Ectodermal cell (in vitro differentiated cells): Measurements from ENCODE around the gene NEDD9.

Source experiments
- H3K27ac ChIP-seq: 2 replicates; pipeline ENCODE4 v1.7.0; 2013; ENCODE audit warnings: mild to moderate bottlenecking, low read depth, low read length; ENCODE audit not compliant: insufficient read depth, poor library complexity, severe bottlenecking
- H3K27me3 ChIP-seq: 2 replicates; pipeline ENCODE4 v1.7.0; 2013; ENCODE audit warnings: mild to moderate bottlenecking, low read length; ENCODE audit not compliant: insufficient read depth, control insufficient read depth, poor library complexity, severe bottlenecking
- H3K36me3 ChIP-seq: one replicate; pipeline ENCODE4 v1.7.0; 2013; ENCODE audit warnings: low read length; ENCODE audit not compliant: control insufficient read depth, insufficient read depth
- H3K4me1 ChIP-seq: one replicate; pipeline ENCODE4 v1.7.0; 2013; ENCODE audit warnings: low read length; ENCODE audit not compliant: control insufficient read depth, insufficient read depth
- H3K4me3 ChIP-seq: 2 replicates; pipeline ENCODE4 v1.7.0; 2013; ENCODE audit warnings: low read depth, low read length, control low read depth; ENCODE audit not compliant: insufficient read depth
- H3K9me3 ChIP-seq: 2 replicates; pipeline ENCODE4 v1.7.0; 2013; ENCODE audit warnings: mild to moderate bottlenecking, low read length, moderate library complexity; ENCODE audit not compliant: control insufficient read depth
- WGBS, 2 experiments: methylation state at CpG; one replicate each; pipeline ENCODE4 v1.1.7; 2013; ENCODE audit warnings: missing lambda C conversion rate in 2 of 2; 5-methylcytosine and 5-hydroxymethylcytosine counted together

The NEDD9 gene

DNA sequence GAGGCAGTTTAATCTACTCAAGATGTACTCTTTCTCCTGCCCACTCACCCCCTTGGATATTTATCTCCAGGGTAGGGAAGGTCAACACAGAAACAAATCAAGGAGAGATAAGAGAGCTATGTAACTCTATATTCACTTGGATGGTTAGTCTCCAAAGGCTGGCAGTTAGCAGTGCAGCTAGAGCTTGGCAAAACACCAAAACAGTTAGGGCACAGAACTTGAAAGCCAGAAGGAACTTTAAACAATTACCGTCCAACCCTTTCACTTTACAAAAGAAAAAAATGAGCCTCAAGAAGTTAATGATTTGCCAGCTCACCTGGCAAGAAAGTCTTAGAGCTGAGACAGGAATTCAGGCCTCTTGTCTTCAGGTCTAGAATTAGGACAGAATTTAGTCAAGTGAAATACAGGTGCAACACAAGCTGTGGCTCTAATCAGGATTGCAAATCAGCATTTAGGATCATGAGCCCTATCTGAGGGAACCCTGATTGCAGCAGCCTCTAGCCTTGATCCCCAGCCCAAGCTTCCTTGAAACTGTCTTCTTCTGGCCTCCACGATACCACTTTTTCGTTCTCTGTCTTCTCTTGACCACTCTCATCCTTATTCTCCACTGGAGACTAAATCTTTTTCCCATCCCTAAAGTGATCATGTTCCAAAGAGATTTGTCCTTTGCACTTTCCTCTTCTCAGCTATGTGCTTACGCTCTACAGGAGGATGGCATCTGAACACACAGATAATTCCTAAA is 14.9 kb downstream of the NEDD9 start:
- H3K27me3 ChIP-seq, result no peaks in the 10 kb centered on the region
- peaks cover 3% of the 10 kb centered on the region for H3K36me3 ChIP-seq
- H3K27ac ChIP-seq, result no peak overlapping the region
- peaks cover 9% of the 10 kb centered on the region for H3K4me1 ChIP-seq
- WGBS, 2 experiments, result 80 to 86% methylated on average over 4 of the region's 4 CpGs
- H3K9me3 ChIP-seq, result no peaks in the 10 kb centered on the region
- no peak overlapping the region for H3K4me3 ChIP-seq

DNA sequence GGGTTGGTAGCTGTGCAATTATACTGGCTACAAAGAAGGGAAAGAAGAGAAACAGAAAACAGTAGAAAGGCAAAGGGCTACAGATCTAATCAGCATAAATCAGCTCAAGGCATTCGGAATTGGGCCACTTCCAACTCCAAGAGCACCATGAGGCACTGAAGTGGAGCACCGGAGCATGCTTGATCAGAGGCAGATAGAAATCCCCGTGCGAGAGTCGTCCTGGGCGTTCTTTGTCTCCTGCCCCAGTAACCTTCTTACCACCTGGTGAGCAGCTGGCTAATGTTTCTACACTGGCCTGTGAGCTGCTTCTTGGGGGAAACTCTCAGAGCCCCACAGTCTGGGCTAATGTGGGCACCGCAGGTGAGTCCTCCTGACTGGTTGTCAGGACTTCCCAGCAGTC is 16.7 kb downstream of the NEDD9 start:
- Histone ChIP-seq H3K9me3 (no peaks in the 10 kb centered on the region), H3K27ac (no peak overlapping the region), H3K4me1 (peaks cover 21% of the 10 kb centered on the region), H3K36me3 (peaks cover 4% of the 10 kb centered on the region), H3K4me3 (no peak overlapping the region), H3K27me3 (no peaks in the 10 kb centered on the region)
- 67 to 69% methylated on average over 7 of the region's 7 CpGs for WGBS, 2 experiments

GRCh38 chr6:11214901-11215300 is 17.6 kb downstream of the NEDD9 start:
- Histone ChIP-seq H3K36me3 (peaks cover 4% of the 10 kb centered on the region), H3K27ac (no peak overlapping the region), H3K27me3 (no peaks in the 10 kb centered on the region), H3K4me1 (peaks cover 24% of the 10 kb centered on the region), H3K9me3 (no peaks in the 10 kb centered on the region), H3K4me3 (no peak overlapping the region)
- 95 to 96% methylated on average over 9 of the region's 9 CpGs for WGBS, 2 experiments

GRCh38 chr6:11214084-11214833 is 18.2 kb downstream of the NEDD9 start:
- Histone ChIP-seq H3K27ac (no peak overlapping the region), H3K4me1 (peaks cover 24% of the 10 kb centered on the region), H3K9me3 (no peaks in the 10 kb centered on the region), H3K27me3 (no peaks in the 10 kb centered on the region), H3K4me3 (no peak overlapping the region), H3K36me3 (peaks cover 4% of the 10 kb centered on the region)
- WGBS, 2 experiments, result 90 to 91% methylated on average over 14 of the region's 16 CpGs

GRCh38 chr6:11213422-11214021 is 18.9 kb downstream of the NEDD9 start:
- H3K36me3 ChIP-seq, result peaks cover 4% of the 10 kb centered on the region
- no peaks in the 10 kb centered on the region for H3K9me3 ChIP-seq
- peaks cover 24% of the 10 kb centered on the region for H3K4me1 ChIP-seq
- H3K27ac ChIP-seq, result no peak overlapping the region
- no peak overlapping the region for H3K4me3 ChIP-seq
- H3K27me3 ChIP-seq, result no peaks in the 10 kb centered on the region
- WGBS, 2 experiments, result 90 to 93% methylated on average over 12 of the region's 12 CpGs

GRCh38 chr6:11212664-11213063 is 19.8 kb downstream of the NEDD9 start:
- no peak overlapping the region for H3K4me3 ChIP-seq
- 95% methylated on average over 4 of the region's 4 CpGs for WGBS, 2 experiments
- no peaks in the 10 kb centered on the region for H3K27me3 ChIP-seq
- H3K36me3 ChIP-seq, result peaks cover 4% of the 10 kb centered on the region
- no peak overlapping the region for H3K27ac ChIP-seq
- no peaks in the 10 kb centered on the region for H3K9me3 ChIP-seq
- H3K4me1 ChIP-seq, result peaks cover 24% of the 10 kb centered on the region

DNA sequence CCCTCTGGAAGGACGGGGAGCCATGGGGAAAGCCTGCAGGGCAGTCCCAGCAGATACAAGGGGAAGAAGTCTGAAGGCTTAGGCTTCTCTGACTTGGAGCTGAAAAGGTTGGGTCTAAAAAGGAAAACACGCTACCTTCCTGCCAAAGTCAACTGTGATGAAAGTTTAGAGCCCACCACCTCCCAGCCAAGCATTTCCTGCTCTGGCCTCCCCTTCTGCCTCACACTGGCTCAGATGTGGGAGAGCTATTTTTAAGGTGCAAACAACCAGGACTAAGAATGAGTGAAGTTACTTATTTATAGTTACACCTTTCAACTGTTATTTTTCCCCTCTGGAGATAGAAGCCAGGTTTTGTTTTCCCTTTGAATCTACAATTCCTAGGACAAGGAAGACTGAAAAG is 21.2 kb downstream of the NEDD9 start:
- H3K9me3 ChIP-seq, result no peaks in the 10 kb centered on the region
- peaks cover 4% of the 10 kb centered on the region for H3K36me3 ChIP-seq
- no peak overlapping the region for H3K4me3 ChIP-seq
- WGBS, 2 experiments, result 93 to 95% methylated on average over 2 of the region's 2 CpGs
- H3K27ac ChIP-seq, result no peak overlapping the region
- H3K27me3 ChIP-seq, result no peaks in the 10 kb centered on the region
- H3K4me1 ChIP-seq, result peaks cover 24% of the 10 kb centered on the region

DNA sequence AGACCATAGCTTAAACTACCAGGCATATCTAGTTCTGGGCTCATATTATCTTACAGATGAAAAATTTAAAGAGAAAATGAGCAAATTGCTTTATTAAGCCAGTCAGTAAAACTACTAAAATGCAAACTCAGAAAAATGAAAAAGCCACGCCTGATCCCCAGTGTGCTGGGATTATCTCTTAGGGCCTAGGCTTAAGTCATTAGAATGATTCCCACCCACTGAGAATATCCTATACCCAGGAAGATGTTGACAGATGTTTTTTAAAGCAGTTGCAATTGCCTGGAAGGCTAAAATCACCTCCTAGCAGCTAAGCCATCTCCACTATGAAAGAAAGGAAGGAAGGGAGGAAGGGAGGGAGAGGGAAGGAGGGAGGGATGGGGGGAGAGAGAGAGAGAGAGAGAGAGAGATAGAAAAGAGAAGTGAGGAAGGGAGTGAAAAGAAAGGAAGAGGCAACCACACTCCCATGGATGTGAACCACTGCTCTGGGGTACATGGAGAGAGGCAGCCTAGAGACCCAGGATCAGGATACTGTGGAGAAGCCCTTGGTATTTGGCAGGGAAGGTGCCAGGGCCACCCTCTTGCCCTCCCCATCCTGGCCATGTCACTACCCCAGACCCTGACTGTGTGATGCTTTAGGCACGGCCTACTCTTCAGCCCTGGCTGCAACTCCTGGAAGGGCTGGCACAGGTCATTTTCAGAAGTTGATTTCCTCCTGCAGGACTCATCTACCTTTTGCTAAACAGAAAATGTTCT is 21.9 kb downstream of the NEDD9 start:
- WGBS, 2 experiments, result 74 to 93% methylated on average over 2 of the region's 2 CpGs
- H3K27ac ChIP-seq, result no peak overlapping the region
- H3K27me3 ChIP-seq, result no peaks in the 10 kb centered on the region
- no peak overlapping the region for H3K4me3 ChIP-seq
- H3K9me3 ChIP-seq, result no peaks in the 10 kb centered on the region
- H3K4me1 ChIP-seq, result peaks cover 17% of the 10 kb centered on the region
- H3K36me3 ChIP-seq, result peaks cover 4% of the 10 kb centered on the region

DNA sequence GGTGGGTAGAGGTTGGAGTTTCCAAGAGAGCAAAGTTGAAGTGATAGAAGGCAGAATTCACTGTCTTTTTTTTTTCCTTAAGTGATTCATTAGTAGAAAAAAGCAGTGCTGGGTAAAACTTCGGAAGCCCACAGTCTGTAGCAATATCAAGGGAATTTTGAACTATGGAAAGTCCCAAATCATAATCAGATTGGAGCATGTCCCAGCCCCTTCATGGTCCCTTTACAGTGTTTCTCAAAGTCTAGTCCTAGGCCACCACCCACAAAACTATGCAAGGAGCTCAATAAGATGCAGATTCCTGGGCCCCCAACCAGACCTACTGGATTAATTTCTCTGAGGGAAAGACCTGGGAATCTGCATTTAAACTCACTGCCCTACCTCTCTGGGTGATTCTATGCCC is 22.6 kb downstream of the NEDD9 start:
- Histone ChIP-seq H3K36me3 (peaks cover 4% of the 10 kb centered on the region), H3K4me3 (no peak overlapping the region), H3K27me3 (no peaks in the 10 kb centered on the region), H3K4me1 (peaks cover 15% of the 10 kb centered on the region), H3K27ac (no peak overlapping the region), H3K9me3 (no peaks in the 10 kb centered on the region)
- WGBS, 2 experiments, result 90 to 100% methylated on average over 1 of the region's 1 CpG

DNA sequence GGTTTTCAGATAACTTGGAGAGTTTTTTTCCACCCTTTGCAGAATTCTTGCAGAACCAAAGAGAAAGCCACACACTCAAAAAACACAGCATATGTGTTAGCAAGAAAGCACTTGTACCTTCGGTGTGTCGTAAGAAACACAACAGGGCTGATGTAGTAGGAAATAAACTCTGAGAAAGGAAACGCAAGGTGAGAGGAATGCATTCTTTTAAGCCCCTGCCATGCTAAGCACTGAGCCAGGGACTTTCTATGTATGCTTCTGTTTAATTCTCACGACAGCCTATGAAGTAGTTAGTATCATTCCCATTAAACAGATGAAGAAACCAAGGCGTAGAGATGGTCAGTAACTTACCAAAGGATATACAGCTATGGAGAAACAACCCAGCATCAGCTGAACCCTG is 23.1 kb downstream of the NEDD9 start:
- 87 to 90% methylated on average over 5 of the region's 5 CpGs for WGBS, 2 experiments
- H3K27me3 ChIP-seq, result no peaks in the 10 kb centered on the region
- H3K4me1 ChIP-seq, result peaks cover 15% of the 10 kb centered on the region
- H3K9me3 ChIP-seq, result no peaks in the 10 kb centered on the region
- peaks cover 4% of the 10 kb centered on the region for H3K36me3 ChIP-seq
- H3K27ac ChIP-seq, result no peak overlapping the region
- no peak overlapping the region for H3K4me3 ChIP-seq
